GM19025 (cell line): ENCODE measurements around the gene CACNA2D4.

Source experiments
- ATAC-seq: cut with Tn5 transposase; IDR thresholded peaks from one replicate; pipeline ENCODE4 v1.9.1; 2021; ENCODE audit warnings: mild to moderate bottlenecking, low read depth, moderate library complexity; ENCODE audit not compliant: unreplicated experiment

The CACNA2D4 gene

DNA sequence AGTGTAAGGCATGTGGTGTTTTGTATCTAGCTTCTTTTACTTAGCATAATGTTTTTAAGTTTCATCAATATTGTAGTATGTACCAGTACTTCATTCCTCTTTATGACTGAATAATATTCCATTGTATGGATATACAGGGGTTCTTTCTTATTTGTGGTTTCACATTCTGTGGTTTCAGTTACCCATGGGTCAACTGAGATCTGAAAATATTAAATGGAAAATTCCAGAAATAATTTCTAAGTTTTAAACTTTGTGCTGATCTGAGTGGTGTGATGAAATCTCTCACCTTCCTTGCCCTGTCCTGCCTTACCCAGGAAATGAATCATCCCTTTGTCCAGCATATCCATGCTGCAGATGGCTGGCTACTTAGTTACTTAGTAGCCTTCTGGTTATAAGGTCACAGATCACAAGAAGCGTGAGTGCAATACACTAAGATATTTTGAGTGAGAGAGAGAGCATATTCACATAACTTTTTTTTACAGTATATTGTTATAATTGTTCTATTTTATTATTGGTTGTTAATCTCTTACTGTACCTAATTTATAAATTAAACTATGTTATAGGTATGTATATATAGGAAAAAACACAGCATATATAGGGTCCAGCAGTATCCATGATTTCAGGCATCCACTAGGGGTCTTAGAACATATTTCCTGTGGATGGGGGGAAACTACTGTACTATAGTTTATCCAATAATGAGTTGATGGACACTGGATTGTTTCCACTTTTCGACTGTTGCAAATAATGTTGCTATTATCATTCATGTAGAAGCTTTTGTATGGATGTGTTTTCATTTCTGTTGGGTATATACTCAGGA lies 157.7 kb downstream of the CACNA2D4 start:
- no peak for ATAC-seq

DNA sequence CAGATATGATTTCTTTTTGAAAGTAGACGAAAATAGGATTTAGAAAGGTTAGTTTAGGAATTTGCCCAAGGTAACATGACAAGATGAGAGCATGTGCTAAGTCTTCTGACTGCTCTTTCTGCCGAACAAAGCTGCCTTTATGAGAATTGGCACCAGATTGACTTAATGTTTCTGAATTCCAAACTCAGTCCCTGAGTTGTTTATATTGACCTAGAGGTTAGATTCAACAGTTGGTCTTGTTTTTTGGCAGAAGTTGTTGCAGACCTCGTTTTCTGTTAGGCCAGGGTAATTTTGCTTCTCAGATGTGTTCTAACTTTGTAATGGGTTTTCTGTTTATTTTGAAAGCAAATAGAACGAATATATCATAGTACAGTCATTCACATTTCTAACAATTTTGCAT lies 159.6 kb downstream of the CACNA2D4 start:
- ATAC-seq = no peak

GRCh38 chr12:1758376-1758775 lies 160.1 kb downstream of the CACNA2D4 start:
- no peak for ATAC-seq

GRCh38 chr12:1750300-1750699 lies 168.2 kb downstream of the CACNA2D4 start:
- ATAC-seq = no peak

- no peak for ATAC-seq
These were observed 169.4 kb downstream of the CACNA2D4 start for GRCh38 chr12:1749019-1749418.

DNA sequence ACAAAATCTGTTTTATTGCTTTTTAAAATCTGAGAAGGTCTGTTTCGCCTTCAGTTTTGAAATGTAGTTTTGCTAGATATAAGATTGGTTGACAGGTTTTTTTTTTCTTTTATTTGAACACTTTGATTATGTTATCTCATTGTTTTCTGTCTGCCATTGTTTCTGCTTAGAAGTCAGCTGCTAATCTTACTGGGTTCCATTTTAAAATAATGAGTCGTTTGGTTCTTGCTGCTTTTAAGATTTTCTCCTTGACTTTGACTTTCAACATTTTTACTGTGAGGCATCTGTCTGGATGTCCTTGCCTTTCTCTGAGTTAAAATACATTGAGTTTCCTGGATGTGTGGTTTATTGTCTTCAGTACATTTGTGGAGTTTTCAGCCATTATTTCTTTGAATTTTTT lies 170.8 kb downstream of the CACNA2D4 start:
- no peak for ATAC-seq

DNA sequence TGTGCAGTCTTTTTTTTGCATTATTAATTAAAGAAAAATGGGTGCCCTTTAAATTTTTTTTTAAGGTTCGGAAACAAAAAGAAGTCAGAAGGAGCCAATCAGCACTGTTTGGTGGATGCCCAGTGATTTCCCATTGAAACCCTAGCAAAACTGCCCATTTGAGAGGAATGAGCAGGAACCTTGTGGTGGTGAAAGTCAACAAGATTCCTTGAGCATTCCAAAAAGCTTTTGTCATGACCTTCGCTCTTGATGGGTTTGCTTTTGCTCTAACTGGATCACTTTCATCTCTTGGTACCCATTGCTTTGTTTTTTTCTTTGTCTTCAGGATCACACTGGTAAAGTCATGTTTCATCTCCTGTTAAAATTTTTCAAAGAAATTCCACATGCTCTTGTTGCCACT lies 173.5 kb downstream of the CACNA2D4 start:
- no peak for ATAC-seq
